Hepatocyte (in vitro differentiated cells): Measurements from ENCODE around the gene BLACAT1.

Source experiments
- CTCF ChIP-seq: fragments of 200-600 bp; sonication (generic); IDR thresholded peaks from 2 replicates; pipeline ENCODE4 v1.5.1; 2016; ENCODE audit warnings: antibody characterized with exemption, mild to moderate bottlenecking; ENCODE audit not compliant: poor library complexity
- EZH2 ChIP-seq: fragments of 200-600 bp; sonication (generic); IDR thresholded peaks from 2 replicates; pipeline ENCODE4 v1.6.1; 2016; ENCODE audit warnings: antibody characterized with exemption, mild to moderate bottlenecking, borderline replicate concordance
- EZH2phosphoT487 ChIP-seq: fragments of 200-600 bp; sonication (generic); IDR thresholded peaks from one replicate; pipeline ENCODE4 v1.6.1; 2018; ENCODE audit warnings: antibody characterized with exemption, mild to moderate bottlenecking, low read depth, moderate library complexity; ENCODE audit not compliant: unreplicated experiment, severe bottlenecking

- TF ChIP-seq CTCF (peak; percentile 20), EZH2 (no peak), EZH2phosphoT487 (no peak)
Observed at GRCh38 chr1:205438213-205439158, 17.4 kb downstream of the BLACAT1 start.
